Activated CD8-positive, alpha-beta T cell treated with anti-CD3 and anti-CD28 coated beads, Interleukin-2, amount 10 ng/mL, durations not matched to agents 7 days and 5 days (primary cell): ENCODE measurements around the gene P3H2. TPM values are rescaled to one million over a fixed set of nuclear protein-coding genes. Genes with fewer than 3 reads are reported as not detected.

ENCODE experiments used
- ATAC-seq: fragments of 150-1000 bp; cut with Tn5 transposase; one replicate; pipeline ENCODE4 v1.10.0; 2021; ENCODE audit warnings: moderate library complexity
- CTCF ChIA-PET: fragments of 350-600 bp; sonication (Branson Sonifier 250); formaldehyde crosslinking; loops from one replicate; lab custom pipeline; 2021; ENCODE audit warnings: antibody characterized with exemption; lab: Charles Lee
- POLR2A ChIA-PET: fragments of 350-600 bp; sonication (Branson Sonifier 250); formaldehyde crosslinking; loops from one replicate; lab custom pipeline; 2021; ENCODE audit warnings: antibody characterized with exemption; lab: Charles Lee
- DNase-seq: peaks from one replicate; pipeline ENCODE4 v3.0.0-alpha.2; 2020
- H3K27ac Mint-ChIP-seq: one replicate; pipeline ENCODE4 v1.8.0; 2021; ENCODE audit warnings: mild to moderate bottlenecking, mixed read lengths
- H3K27me3 Mint-ChIP-seq: one replicate; pipeline ENCODE4 v1.8.0; 2021; ENCODE audit warnings: low read depth, mixed read lengths
- H3K36me3 Mint-ChIP-seq: one replicate; pipeline ENCODE4 v1.8.0; 2021; ENCODE audit warnings: low read depth, mixed read lengths
- H3K4me1 Mint-ChIP-seq: one replicate; pipeline ENCODE4 v1.8.0; 2021; ENCODE audit warnings: low read depth, mixed read lengths
- H3K4me3 Mint-ChIP-seq: one replicate; pipeline ENCODE4 v1.8.0; 2021; ENCODE audit warnings: mild to moderate bottlenecking, mixed read lengths
- H3K9me3 Mint-ChIP-seq: one replicate; pipeline ENCODE4 v1.8.0; 2022; ENCODE audit warnings: mixed read lengths; ENCODE audit not compliant: insufficient read depth
- total RNA-seq, 2 experiments: library from RNA; stranded (reverse); gene quantifications; one replicate each; pipeline ENCODE4 v1.2.3, GENCODE V29; 2021

Gene P3H2
- total RNA-seq, 2 experiments from 2014 or later: not detected

DNA sequence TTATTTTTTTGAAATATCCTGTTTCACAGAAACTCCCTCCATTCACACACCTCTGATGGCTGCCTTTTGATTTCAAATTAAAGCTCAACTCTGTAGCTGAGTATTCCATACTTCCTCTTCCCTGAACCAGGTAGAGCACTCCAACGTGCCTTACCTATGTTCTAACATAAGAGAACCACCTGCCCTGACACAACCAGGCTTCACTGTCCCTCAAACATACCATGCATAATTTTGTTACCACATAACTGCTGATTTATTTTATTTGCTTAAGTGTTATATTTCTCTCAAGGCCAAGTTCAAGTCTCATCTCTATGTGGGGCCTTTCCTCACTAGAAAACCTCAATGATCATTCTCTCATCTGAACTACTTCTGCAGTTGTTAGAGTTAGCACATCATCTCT is 209.7 kb downstream of the P3H2 start:
- no peak for DNase-seq
- no peak for ATAC-seq
- H3K9me3 Mint-ChIP-seq: no peaks in the 10 kb centered on the region
- no peaks in the 10 kb centered on the region for H3K27me3 Mint-ChIP-seq
- ChIA-PET POLR2A (no interaction called here), CTCF (interaction anchor here (1.4 kb wide), 1 partner anchor 46 kb away, joined by 3 read pairs; no protein-coding TSS in a partner anchor)
- H3K36me3 Mint-ChIP-seq: no peaks in the 10 kb centered on the region
- H3K4me1 Mint-ChIP-seq: no peaks in the 10 kb centered on the region
- H3K27ac Mint-ChIP-seq: no peak overlapping the region
- H3K4me3 Mint-ChIP-seq: no peak overlapping the region

GRCh38 chr3:189909573-189909972 is 211.1 kb downstream of the P3H2 start:
- H3K4me3 Mint-ChIP-seq: no peak overlapping the region
- no peaks in the 10 kb centered on the region for H3K27me3 Mint-ChIP-seq
- ChIA-PET CTCF (no interaction called here), POLR2A (no interaction called here)
- ATAC-seq: no peak
- H3K36me3 Mint-ChIP-seq: no peaks in the 10 kb centered on the region
- no peaks in the 10 kb centered on the region for H3K4me1 Mint-ChIP-seq
- DNase-seq: no peak
- no peak overlapping the region for H3K27ac Mint-ChIP-seq
- no peaks in the 10 kb centered on the region for H3K9me3 Mint-ChIP-seq

DNA sequence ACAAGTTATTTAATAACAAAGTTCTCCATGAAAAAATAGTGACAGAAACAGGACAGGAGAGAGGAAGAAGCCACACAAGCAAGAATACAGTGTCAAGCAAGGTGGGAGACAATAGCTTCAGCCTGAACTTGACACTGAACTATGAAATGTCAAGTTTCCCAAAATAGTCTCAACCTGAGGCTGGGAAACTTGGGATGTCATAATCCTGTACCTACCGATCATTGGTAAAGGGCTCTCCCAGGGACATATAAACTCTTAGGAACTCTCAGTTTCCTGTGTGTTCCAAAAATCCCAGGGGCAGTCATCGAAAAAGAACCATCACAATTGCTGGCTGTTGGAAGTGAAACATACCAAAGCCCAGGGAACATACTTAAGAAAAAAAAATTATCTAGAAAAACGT is 211.6 kb downstream of the P3H2 start:
- Mint-ChIP-seq H3K4me3 (no peak overlapping the region), H3K27me3 (no peaks in the 10 kb centered on the region), H3K9me3 (no peaks in the 10 kb centered on the region), H3K27ac (no peak overlapping the region), H3K36me3 (no peaks in the 10 kb centered on the region), H3K4me1 (no peaks in the 10 kb centered on the region)
- CTCF ChIA-PET: no interaction called here
- POLR2A ChIA-PET: no interaction called here
- no peak for ATAC-seq
- no peak for DNase-seq

DNA sequence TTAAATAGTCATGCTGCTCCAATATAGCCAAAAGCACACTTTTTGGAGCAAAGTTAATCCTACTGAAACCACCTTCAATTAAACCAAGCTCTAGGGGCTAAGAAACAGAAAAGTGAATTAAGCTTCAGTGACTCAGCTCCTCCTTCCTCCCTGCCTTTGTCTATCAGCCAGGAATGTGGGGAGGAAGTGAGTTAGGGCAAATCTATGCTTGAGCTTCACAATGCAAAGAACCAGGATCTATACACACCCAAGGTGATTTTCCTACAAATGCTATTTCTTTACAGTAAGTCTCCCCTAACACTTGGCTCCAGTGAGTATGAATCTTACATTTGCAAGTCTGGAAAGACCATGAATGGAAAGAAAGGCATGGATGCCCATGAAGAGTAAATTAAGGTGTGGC is 212.1 kb downstream of the P3H2 start:
- Mint-ChIP-seq H3K27me3 (no peaks in the 10 kb centered on the region), H3K36me3 (no peaks in the 10 kb centered on the region), H3K4me1 (no peaks in the 10 kb centered on the region), H3K4me3 (no peak overlapping the region), H3K27ac (no peak overlapping the region), H3K9me3 (no peaks in the 10 kb centered on the region)
- POLR2A ChIA-PET: no interaction called here
- CTCF ChIA-PET: no interaction called here
- no peak for DNase-seq
- ATAC-seq: no peak

GRCh38 chr3:189907803-189908202 is 212.9 kb downstream of the P3H2 start:
- POLR2A ChIA-PET: no interaction called here
- CTCF ChIA-PET: no interaction called here
- Mint-ChIP-seq H3K9me3 (no peaks in the 10 kb centered on the region), H3K36me3 (no peaks in the 10 kb centered on the region), H3K4me3 (no peak overlapping the region), H3K27me3 (no peaks in the 10 kb centered on the region), H3K4me1 (no peaks in the 10 kb centered on the region), H3K27ac (no peak overlapping the region)
- ATAC-seq: no peak
- DNase-seq: no peak

Other genes with a start within 250 kb of the P3H2 start
- not detected for gene CLDN1, start 201.5 kb upstream of the P3H2 start, total RNA-seq